Bronchial epithelial cell (primary cell): ENCODE measurements around the gene NFKBIA. TPM values are rescaled to one million over a fixed set of nuclear protein-coding genes. Genes with fewer than 3 reads are reported as not detected.

Experiments
- DNase-seq: peaks from one replicate; pipeline ENCODE4 v3.0.0-alpha.2; 2010; ENCODE audit warnings: low read depth
- FAIRE-seq: peaks from 2 replicates; lab custom pipeline; 2011; peaks lifted over from hg19 to GRCh38; lab: Jason Lieb, UNC
- H3K27me3 ChIP-seq: 2 replicates; pipeline ENCODE4 v1.5.1; 2011; ENCODE audit warnings: low read length; ENCODE audit not compliant: control insufficient read depth, insufficient read depth
- H3K36me3 ChIP-seq: 2 replicates; pipeline ENCODE4 v1.5.1; 2011; ENCODE audit warnings: low read length; ENCODE audit not compliant: control insufficient read depth, insufficient read depth
- H3K4me3 ChIP-seq: 2 replicates; pipeline ENCODE4 v1.5.1; 2011; ENCODE audit warnings: mild to moderate bottlenecking, low read depth, low read length, control low read depth
- total RNA-seq: library from RNA; depleted of rRNA; stranded (reverse); fragments of >200 nt; gene quantifications from 2 replicates; pipeline ENCODE4 v1.2.1, GENCODE V29; 2014
- TF ChIP-seq, protein P1 (sequence below): IDR thresholded peaks from 2 replicates; pipeline ENCODE4 v1.5.1; 2011; ENCODE audit warnings: mild to moderate bottlenecking, moderate library complexity, low read length, control low read depth, inconsistent platforms; ENCODE audit not compliant: insufficient read depth, severe bottlenecking

NFKBIA gene
- total RNA-seq, 1 donor from 2014 or later, result 60.6 TPM

DNA sequence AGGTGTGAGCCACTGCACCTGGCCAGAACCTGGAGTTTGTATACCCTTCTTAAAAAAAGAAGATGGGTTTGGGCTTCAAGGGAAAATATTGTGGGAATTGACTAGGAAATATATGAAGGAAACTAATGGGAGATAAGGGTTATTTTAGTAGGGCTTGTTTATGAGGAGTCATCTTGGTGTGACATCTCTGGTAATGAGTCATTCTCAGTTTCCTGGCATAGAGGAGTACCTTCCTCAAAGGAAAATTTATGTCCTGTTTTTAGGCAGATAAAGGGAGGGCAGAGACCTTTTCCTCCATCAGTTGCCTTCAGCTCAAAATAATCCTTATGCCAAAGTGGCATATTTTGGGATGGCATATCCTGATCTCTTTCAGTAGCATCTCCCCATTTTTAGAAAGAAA, 30.6 kb upstream of the NFKBIA start:
- no peak overlapping the region for H3K4me3 ChIP-seq
- TF ChIP-seq, protein P1, sequence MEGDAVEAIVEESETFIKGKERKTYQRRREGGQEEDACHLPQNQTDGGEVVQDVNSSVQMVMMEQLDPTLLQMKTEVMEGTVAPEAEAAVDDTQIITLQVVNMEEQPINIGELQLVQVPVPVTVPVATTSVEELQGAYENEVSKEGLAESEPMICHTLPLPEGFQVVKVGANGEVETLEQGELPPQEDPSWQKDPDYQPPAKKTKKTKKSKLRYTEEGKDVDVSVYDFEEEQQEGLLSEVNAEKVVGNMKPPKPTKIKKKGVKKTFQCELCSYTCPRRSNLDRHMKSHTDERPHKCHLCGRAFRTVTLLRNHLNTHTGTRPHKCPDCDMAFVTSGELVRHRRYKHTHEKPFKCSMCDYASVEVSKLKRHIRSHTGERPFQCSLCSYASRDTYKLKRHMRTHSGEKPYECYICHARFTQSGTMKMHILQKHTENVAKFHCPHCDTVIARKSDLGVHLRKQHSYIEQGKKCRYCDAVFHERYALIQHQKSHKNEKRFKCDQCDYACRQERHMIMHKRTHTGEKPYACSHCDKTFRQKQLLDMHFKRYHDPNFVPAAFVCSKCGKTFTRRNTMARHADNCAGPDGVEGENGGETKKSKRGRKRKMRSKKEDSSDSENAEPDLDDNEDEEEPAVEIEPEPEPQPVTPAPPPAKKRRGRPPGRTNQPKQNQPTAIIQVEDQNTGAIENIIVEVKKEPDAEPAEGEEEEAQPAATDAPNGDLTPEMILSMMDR, result no peak
- H3K27me3 ChIP-seq, result no peaks in the 10 kb centered on the region
- FAIRE-seq (no peak), DNase-seq (peak; percentile 63)
- H3K36me3 ChIP-seq, result no peaks in the 10 kb centered on the region

DNA sequence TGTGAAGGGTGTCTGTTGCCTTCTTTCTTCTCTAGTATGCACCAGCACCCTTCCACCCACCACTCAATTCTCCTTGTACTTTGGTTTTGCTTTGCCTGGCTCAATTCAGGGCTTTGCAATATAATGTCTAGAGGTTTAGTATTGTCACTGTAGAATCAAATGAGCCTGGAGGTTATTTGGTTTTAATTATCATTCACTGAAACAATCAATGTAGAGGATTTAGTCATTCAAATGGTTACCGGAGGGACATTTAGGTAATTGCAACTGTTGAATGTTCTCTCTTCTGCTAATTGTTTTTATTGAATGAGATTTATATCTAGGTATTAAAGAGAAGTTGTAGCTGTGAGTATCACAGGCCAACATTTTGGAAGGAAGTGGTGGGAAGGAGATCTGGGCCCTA, 29.3 kb upstream of the NFKBIA start:
- Histone ChIP-seq H3K4me3 (no peak overlapping the region), H3K36me3 (no peaks in the 10 kb centered on the region), H3K27me3 (no peaks in the 10 kb centered on the region)
- DNase-seq (no peak), FAIRE-seq (no peak)
- TF ChIP-seq, protein P1, result no peak

DNA sequence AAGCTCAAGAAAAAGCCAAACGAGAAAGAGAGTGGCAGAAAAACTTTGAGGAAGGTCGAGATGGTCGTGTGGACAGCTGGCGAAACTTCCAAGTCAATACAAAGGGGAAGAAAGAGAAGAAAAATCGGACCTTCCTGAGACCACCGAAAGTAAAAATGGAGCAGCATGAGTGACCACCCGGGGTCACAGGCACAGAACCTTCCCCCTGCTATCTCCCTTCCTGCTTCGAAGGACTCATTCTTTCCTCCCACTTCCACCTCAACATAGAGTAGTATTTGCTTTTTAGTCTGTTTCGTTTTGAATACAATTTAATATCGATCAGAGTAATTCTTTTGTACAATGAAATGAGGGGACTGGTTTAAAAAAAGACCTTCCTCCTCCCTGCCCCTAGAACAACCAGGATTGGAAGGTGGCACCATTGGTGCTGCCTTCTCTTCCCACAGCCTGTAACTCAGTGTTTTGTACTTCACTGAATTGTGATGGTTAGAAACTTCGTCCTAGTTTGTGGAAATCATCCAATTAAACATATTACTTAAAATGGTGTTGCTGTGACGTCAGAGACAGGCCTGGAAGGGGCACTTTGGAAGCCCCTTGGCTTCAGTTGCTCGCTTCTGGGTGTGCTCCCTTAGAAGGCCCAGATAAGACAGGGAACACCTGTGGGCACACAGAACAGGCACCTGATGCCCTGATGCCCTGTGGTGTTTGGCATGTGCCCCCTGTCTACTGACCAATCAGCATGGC, 26.1 kb upstream of the NFKBIA start:
- Histone ChIP-seq H3K36me3 (no peaks in the 10 kb centered on the region), H3K27me3 (no peaks in the 10 kb centered on the region), H3K4me3 (no peak overlapping the region)
- DNase-seq, result no peak
- FAIRE-seq, result no peak
- TF ChIP-seq, protein P1, result no peak

DNA sequence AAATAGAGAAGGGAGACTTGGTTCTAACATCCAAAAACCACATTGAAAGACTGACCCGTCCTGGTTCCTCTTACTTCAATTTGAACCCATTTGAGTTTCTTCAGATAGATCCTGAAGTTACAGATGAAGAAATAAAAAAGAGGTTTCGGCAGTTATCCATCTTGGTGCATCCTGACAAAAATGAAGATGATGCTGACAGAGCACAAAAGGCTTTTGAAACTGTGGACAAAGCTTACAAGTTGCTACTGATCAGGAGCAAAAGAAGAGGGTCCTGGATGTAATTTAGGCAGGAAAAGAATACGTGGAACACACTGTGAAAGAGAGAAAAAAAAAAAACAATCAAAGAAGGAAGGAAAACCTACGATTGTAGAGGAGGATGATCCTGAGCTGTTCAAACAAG, 25.4 kb upstream of the NFKBIA start:
- no peaks in the 10 kb centered on the region for H3K27me3 ChIP-seq
- FAIRE-seq (no peak), DNase-seq (no peak)
- TF ChIP-seq, protein P1, result no peak
- no peak overlapping the region for H3K4me3 ChIP-seq
- H3K36me3 ChIP-seq, result no peaks in the 10 kb centered on the region

DNA sequence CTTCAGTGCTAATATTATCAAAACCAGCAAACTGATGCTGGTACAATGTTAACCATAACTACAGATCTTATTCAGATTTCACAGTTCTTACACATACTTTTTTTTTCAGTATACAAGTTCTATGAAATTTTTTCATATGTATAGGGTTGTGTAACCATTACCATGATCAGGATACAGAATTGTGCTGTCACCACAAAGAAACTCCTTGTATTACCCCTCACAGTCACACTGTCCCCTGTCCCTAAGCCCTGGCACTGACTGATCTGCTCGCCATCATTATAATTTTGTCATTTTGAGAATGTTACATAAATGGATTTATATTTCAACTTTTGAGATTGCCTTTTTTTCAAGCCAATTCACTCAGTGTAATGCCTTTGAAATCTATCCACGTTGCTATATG, 21.3 kb upstream of the NFKBIA start:
- Histone ChIP-seq H3K27me3 (no peaks in the 10 kb centered on the region), H3K36me3 (no peaks in the 10 kb centered on the region), H3K4me3 (no peak overlapping the region)
- DNase-seq (no peak), FAIRE-seq (no peak)
- TF ChIP-seq, protein P1, result no peak

DNA sequence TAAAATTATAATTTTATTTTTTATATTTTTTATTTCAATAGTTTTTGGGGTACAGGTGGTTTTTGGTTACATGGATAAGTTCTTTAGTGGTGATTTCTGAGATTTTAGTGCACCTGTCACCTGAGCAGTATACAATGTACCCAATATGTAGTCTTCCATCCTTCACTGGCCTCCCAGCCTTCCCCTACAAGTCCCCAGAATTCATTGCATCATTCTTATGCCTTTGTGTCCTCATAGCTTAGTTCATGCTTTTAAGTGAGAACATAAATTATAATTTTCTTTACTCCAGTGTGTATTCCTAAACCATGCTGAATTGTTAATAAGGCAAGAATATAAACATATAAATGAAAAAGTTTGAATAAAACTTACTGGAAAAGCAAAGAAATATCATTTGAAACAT, 19.1 kb upstream of the NFKBIA start:
- FAIRE-seq (no peak), DNase-seq (no peak)
- TF ChIP-seq, protein P1, result no peak
- Histone ChIP-seq H3K36me3 (no peaks in the 10 kb centered on the region), H3K27me3 (no peaks in the 10 kb centered on the region), H3K4me3 (no peak overlapping the region)
